SH-SY5Y (cell line): ENCODE results near the gene ADGRG6.

Experiments
- GATA2 ChIP-seq: IDR thresholded peaks from 2 replicates; pipeline ENCODE4 v1.6.1; 2011; ENCODE audit warnings: mild to moderate bottlenecking, low read depth, low read length
- GATA3 ChIP-seq: IDR thresholded peaks from 2 replicates; pipeline ENCODE4 v1.6.1; 2011; ENCODE audit warnings: low read depth, mild to moderate bottlenecking, low read length, moderate library complexity

DNA sequence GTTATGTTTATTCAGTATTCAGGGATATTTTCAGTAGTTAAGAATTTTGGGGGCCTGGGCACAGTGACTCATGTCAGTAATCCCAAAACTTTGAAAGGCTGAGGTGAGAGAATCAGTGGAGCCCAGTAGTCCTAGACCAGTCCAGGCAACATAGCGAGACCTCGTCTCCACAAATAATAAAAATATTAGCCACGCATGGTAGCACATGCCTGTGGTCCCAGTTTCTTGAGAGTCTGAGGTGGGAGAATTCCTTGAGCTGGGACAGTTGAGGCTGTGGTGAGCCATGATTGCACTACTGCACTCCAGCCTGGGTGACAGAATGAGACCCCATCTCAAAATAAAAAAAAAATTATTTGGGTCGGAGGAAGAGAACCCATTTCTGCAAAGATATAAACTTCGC is 20.3 kb downstream of the ADGRG6 start:
- TF ChIP-seq GATA2 (no peak), GATA3 (no peak)
